Peyer's patch (tissue), 4 donors: ENCODE data around the gene CLEC1B. TPM values are rescaled to one million over a fixed set of nuclear protein-coding genes. Genes with fewer than 3 reads are reported as not detected.

ENCODE experiments used
- DNase-seq, 3 donors: peaks; one replicate each; pipeline ENCODE4 v3.0.0-alpha.2; 2017 to 2019
- H3K27ac ChIP-seq, 4 donors: fragments of 200-600 bp; sonication (generic); one replicate each; pipeline ENCODE4 v1.5.1; 2016 to 2019
- H3K27me3 ChIP-seq, 2 donors: fragments of 200-600 bp; sonication (generic); one replicate each; pipeline ENCODE4 v1.5.1; 2019
- H3K36me3 ChIP-seq, 3 donors: fragments of 200-600 bp; sonication (generic); one replicate each; pipeline ENCODE4 v1.5.1; 2016 to 2019
- H3K4me1 ChIP-seq, 4 donors: fragments of 200-600 bp; sonication (generic); one replicate each; pipeline ENCODE4 v1.5.1; 2016 to 2019
- H3K4me3 ChIP-seq, 4 donors: fragments of 200-600 bp; sonication (generic); 1 replicate in 3 of 4; 2 replicates in 1 of 4; pipeline ENCODE4 v1.5.1; 2016 to 2019; ENCODE audit warnings: mild to moderate bottlenecking in 1 of 4
- H3K9me3 ChIP-seq, 4 donors: fragments of 200-600 bp; sonication (generic); one replicate each; pipeline ENCODE4 v1.5.1; 2016 to 2019; ENCODE audit warnings: mild to moderate bottlenecking in 1 of 4
- POLR2A ChIP-seq, 2 donors: fragments of 450-650 bp; IDR thresholded peaks; one replicate each; pipeline ENCODE4 v1.5.1; 2017; ENCODE audit warnings: antibody characterized with exemption in 2 of 2, mild to moderate bottlenecking in 2 of 2, moderate library complexity in 2 of 2
- total RNA-seq, 4 donors: library from RNA; depleted of rRNA; stranded (reverse); fragments of >200 nt; gene quantifications; one replicate each; pipeline ENCODE4 v1.1.0, GENCODE V29; 2016
- TF ChIP-seq, protein P1 (sequence below), 6 experiments: fragments of 450-650 bp in 4 of 6; fragments of 200-600 bp in 2 of 6; sonication (generic) in 1 of 6; IDR thresholded peaks; one replicate each; pipeline ENCODE4 v1.5.1; 2017 to 2019; ENCODE audit warnings: antibody characterized with exemption in 6 of 6, mild to moderate bottlenecking in 3 of 6, moderate library complexity in 1 of 6

Gene CLEC1B
- total RNA-seq = not detected

DNA sequence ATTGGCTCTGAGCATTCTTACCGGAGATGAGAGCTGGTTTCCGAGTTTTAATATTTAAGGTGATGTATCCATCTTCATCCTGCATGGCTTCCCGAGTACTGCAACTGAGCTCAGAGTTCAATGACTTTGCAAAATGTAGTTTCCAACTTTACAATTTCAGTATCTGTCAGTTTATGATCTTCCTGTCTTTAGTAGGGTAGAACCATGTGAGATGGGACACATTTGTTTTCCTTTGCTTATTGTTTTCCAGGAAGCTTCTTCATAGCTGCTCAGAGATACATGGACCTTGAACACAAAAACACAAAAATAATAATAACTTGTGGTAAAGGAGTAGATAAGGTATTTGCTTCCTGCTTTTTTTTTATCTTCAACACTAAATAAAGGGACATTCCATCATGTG is at the start of gene CLEC1B:
Gene CLEC1B, minus strand, starts transcription at position 106 of the 400 bp plus-strand sequence. Its CDS starts 21 bp downstream, at position 85.
- Histone ChIP-seq H3K4me1 (no peaks in the 10 kb centered on the region), H3K27ac (no peak within 1 kb of the TSS), H3K4me3 (no peak within 1 kb of the TSS), H3K9me3 (no peaks in the 10 kb centered on the region), H3K36me3 (no peaks in the 10 kb centered on the region), H3K27me3 (no peaks in the 10 kb centered on the region)
- DNase-seq = no peak
- TF ChIP-seq, protein P1, sequence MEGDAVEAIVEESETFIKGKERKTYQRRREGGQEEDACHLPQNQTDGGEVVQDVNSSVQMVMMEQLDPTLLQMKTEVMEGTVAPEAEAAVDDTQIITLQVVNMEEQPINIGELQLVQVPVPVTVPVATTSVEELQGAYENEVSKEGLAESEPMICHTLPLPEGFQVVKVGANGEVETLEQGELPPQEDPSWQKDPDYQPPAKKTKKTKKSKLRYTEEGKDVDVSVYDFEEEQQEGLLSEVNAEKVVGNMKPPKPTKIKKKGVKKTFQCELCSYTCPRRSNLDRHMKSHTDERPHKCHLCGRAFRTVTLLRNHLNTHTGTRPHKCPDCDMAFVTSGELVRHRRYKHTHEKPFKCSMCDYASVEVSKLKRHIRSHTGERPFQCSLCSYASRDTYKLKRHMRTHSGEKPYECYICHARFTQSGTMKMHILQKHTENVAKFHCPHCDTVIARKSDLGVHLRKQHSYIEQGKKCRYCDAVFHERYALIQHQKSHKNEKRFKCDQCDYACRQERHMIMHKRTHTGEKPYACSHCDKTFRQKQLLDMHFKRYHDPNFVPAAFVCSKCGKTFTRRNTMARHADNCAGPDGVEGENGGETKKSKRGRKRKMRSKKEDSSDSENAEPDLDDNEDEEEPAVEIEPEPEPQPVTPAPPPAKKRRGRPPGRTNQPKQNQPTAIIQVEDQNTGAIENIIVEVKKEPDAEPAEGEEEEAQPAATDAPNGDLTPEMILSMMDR (IDR thresholded peaks at IDR 0.05) = no peak
- TF ChIP-seq POLR2A (IDR thresholded peaks at IDR 0.05) = no peak

DNA sequence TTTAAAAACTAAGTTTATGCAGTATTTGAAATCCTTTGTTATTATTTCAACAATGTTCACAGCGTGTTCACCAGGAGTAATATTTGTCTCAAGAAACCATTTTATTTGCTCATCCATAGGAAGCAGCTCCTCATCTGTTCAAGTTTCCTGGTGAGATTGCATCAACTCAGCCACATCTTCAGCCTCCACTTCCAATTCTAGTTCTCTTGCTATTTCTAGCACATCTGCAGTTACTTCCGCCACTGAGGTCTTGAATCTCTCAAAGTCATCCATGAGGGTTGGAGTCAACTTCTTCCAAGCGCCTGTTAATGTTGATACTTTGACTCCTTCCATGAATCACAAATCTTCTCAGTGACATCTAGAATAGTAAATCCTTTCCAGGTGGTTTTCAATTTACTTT is 49.6 kb upstream of the CLEC1B start:
- no peaks in the 10 kb centered on the region for H3K27me3 ChIP-seq
- no peaks in the 10 kb centered on the region for H3K36me3 ChIP-seq
- no peak for DNase-seq
- H3K4me3 ChIP-seq = no peak overlapping the region
- H3K9me3 ChIP-seq = no peaks in the 10 kb centered on the region
- no peaks in the 10 kb centered on the region for H3K4me1 ChIP-seq
- no peak overlapping the region for H3K27ac ChIP-seq
- TF ChIP-seq POLR2A (IDR thresholded peaks at IDR 0.05) = no peak
- TF ChIP-seq, protein P1 (IDR thresholded peaks at IDR 0.05) = no peak

DNA sequence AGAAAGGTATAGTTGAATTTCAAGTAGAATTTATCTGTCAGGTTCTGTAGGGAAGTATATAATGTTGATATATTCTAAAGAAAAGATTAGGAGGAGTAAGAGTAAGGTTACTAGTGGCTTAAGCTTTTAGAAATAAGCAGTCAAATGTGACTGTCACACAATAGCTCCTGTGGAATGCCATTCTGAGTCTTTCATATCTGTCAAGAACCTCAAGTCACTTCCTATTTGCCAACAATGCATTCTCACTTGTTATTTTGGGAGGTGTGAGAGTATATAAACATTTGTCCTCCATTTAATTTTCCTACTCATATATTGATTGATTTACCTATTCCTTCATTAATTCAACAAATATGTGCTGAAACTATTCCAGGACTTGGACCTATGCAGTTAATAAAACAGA is 43.2 kb upstream of the CLEC1B start:
- no peaks in the 10 kb centered on the region for H3K4me1 ChIP-seq
- H3K36me3 ChIP-seq = no peaks in the 10 kb centered on the region
- no peak for DNase-seq
- H3K27ac ChIP-seq = no peak overlapping the region
- no peak for TF ChIP-seq POLR2A (IDR thresholded peaks at IDR 0.05)
- TF ChIP-seq, protein P1 (IDR thresholded peaks at IDR 0.05) = no peak
- H3K9me3 ChIP-seq = no peaks in the 10 kb centered on the region
- H3K27me3 ChIP-seq = no peaks in the 10 kb centered on the region
- H3K4me3 ChIP-seq = no peak overlapping the region

DNA sequence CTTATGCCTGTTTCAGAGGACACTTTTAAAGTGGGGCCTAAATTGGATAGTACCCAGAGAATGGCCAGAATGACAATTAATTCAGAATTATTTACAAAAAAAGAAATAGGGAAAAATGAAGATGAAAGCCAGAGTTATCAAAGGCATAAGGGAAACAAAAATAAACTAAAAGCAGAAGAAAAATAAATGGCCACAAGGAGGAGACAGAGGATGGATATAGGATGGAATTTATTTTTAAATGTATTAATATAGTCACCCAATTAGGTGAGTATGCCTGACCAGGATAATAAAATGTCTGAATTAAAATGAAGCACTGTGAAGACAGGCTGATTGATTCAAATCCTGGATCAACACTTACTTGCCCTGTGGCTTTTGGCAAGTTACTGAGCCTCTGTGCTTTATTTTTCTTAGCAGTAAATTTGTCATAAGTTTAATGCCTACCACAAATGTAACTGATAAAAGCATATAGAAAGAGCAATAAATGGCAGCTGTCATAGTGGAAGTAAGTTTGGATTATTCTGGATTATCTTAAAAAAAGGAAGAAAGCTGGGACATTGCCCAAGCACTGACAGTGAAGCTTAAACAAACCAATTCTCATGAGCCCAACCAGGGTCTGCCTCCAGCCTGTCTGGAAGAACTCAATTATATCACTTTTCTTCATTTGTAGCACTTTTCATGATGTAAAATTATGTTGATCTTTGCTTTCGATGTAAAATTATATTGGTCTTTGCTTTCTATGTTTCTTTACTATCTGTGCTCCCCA is 35.0 kb upstream of the CLEC1B start:
- H3K4me3 ChIP-seq = no peak overlapping the region
- no peak for DNase-seq
- no peaks in the 10 kb centered on the region for H3K9me3 ChIP-seq
- no peaks in the 10 kb centered on the region for H3K27me3 ChIP-seq
- TF ChIP-seq, protein P1 (IDR thresholded peaks at IDR 0.05) = peak in 5 of 6 experiments; percentile 17 to 27 (median 25)
- no peak for TF ChIP-seq POLR2A (IDR thresholded peaks at IDR 0.05)
- no peaks in the 10 kb centered on the region for H3K4me1 ChIP-seq
- no peak overlapping the region for H3K27ac ChIP-seq
- no peaks in the 10 kb centered on the region for H3K36me3 ChIP-seq

DNA sequence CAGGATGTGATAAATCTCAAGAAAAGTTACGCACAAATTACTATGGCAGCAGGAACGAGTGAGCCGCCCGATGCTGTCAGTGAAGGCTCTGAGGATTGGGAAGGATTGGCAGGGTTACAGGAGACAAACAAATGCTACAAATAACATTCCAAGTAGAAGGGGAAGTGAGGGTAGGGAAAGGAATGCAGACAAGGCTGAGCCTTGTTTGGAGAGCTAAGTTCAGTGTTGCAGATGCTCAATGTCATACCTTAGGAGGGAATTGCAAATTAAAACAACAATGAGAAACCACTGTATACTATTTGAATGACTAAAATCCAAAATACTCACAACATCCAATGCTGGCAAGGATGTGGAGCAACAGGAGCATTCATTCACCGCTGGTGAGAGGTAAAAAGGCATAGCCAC is 32.9 kb upstream of the CLEC1B start:
- no peaks in the 10 kb centered on the region for H3K27me3 ChIP-seq
- no peak for DNase-seq
- no peak overlapping the region for H3K27ac ChIP-seq
- H3K36me3 ChIP-seq = no peaks in the 10 kb centered on the region
- TF ChIP-seq, protein P1 (IDR thresholded peaks at IDR 0.05) = no peak
- no peak for TF ChIP-seq POLR2A (IDR thresholded peaks at IDR 0.05)
- no peaks in the 10 kb centered on the region for H3K4me1 ChIP-seq
- H3K9me3 ChIP-seq = no peaks in the 10 kb centered on the region
- H3K4me3 ChIP-seq = no peak overlapping the region
